Kidney (tissue), 14 donors: ENCODE measurements around the gene YBX1. TPM values are rescaled to one million over a fixed set of nuclear protein-coding genes. Genes with fewer than 3 reads are reported as not detected.
"Not testable (repeated sequence)": the region's sequence is repeated elsewhere in the genome, so short reads cannot be mapped to it uniquely, and the experiment has no call there.

Experiments
- DNase-seq, 5 donors: peaks; one replicate each; pipeline ENCODE4 v3.0.0-alpha.2; 2013 to 2020
- FAIRE-seq: peaks from 2 replicates; lab custom pipeline; 2012; peaks lifted over from hg19 to GRCh38; lab: Jason Lieb, UNC
- H3K27ac ChIP-seq, 2 donors: one replicate each; pipeline ENCODE4 v1.7.0; 2013; ENCODE audit warnings: low read depth in 2 of 2, low read length in 2 of 2, inconsistent platforms in 1 of 2
- H3K27me3 ChIP-seq: one replicate; pipeline ENCODE4 v1.7.1; 2013; ENCODE audit warnings: low read length, inconsistent platforms; ENCODE audit not compliant: control insufficient read depth, insufficient read depth
- H3K36me3 ChIP-seq, 3 donors: one replicate each; pipeline versions ENCODE4 v1.7.0 to v1.7.1; 2013; ENCODE audit warnings: low read length in 3 of 3, control low read depth in 1 of 3, inconsistent platforms in 1 of 3; ENCODE audit not compliant: insufficient read depth in 3 of 3, control insufficient read depth in 2 of 3
- H3K4me1 ChIP-seq, 3 donors: one replicate each; pipeline versions ENCODE4 v1.7.0 to v1.7.1; 2013; ENCODE audit warnings: low read length in 3 of 3, inconsistent platforms in 1 of 3, low read depth in 1 of 3; ENCODE audit not compliant: control insufficient read depth in 2 of 3, insufficient read depth in 2 of 3
- H3K4me3 ChIP-seq, 3 donors: one replicate each; pipeline versions ENCODE4 v1.7.0 to v1.8.1; 2013; ENCODE audit warnings: low read length in 3 of 3, control low read depth in 1 of 3, inconsistent platforms in 1 of 3
- H3K9ac ChIP-seq, 3 donors: one replicate each; pipeline versions ENCODE4 v1.7.0 to v1.7.1; 2013; ENCODE audit warnings: low read length in 3 of 3, control low read depth in 1 of 3, inconsistent platforms in 1 of 3
- H3K9me3 ChIP-seq, 3 donors: one replicate each; pipeline versions ENCODE4 v1.7.0 to v1.7.1; 2013; ENCODE audit warnings: low read length in 3 of 3, control low read depth in 1 of 3, inconsistent platforms in 1 of 3; ENCODE audit not compliant: control insufficient read depth in 2 of 3, insufficient read depth in 1 of 3
- CTCF ChIP-seq: IDR thresholded peaks from 3 replicates; pipeline ENCODE4 v1.5.1; 2012; ENCODE audit warnings: mild to moderate bottlenecking, moderate library complexity, borderline replicate concordance; ENCODE audit not compliant: insufficient read depth; ENCODE audit errors: extremely low read depth
- intact Hi-C: fragments of 100-400 bp; cut with DNase I; formaldehyde crosslinking; loops from one replicate; pipeline ENCODE4 v1.11.1; 2022
- polyA plus RNA-seq: library from polyadenylated mRNA; stranded (reverse); fragments of 350-450 nt; fragmentation: Illumina TruSeq; extraction: RNeasy Lipid Tissue Mini Kit (QIAGEN cat#74804); gene quantifications from one replicate; pipeline ENCODE4 v1.2.3, GENCODE V29; 2014; ENCODE audit warnings: low read depth, low replicate concordance; ENCODE audit not compliant: insufficient read depth
- total RNA-seq: library from RNA; stranded (reverse); fragmentation: NEBNext Ultra II Directional; extraction: Animal tissue kit (Norgen Biotek cat#: 25700); gene quantifications from one replicate; pipeline ENCODE4 v1.2.1, GENCODE V29; 2021
- donor health status: control.
- donor health status: control.
- donor health status: control.
- donor health status: control.
- donor health status: control.
- donor health status: DM: yes; HTN: yes; CAD: no.
- donor health status: Normal renal cell carcinoma (clear cell type).

YBX1 gene
- total and polyA plus RNA-seq, 2 donors from 2014 or later: 395 to 418 TPM

GRCh38 chr1:42700006-42700405 is 17.8 kb downstream of the YBX1 start:
- DNase-seq: no peak
- TF ChIP-seq CTCF: no peak
- Histone ChIP-seq H3K4me1 (no peaks in the 10 kb centered on the region), H3K27ac (no peak overlapping the region), H3K27me3 (no peaks in the 10 kb centered on the region), H3K9me3 (no peaks in the 10 kb centered on the region), H3K4me3 (no peak overlapping the region), H3K9ac (no peak overlapping the region), H3K36me3 (peaks cover 15 to 56% (median 38%) of the 10 kb centered on the region in 3 donors)
- no peak for FAIRE-seq
- intact Hi-C loops: no loop called here

GRCh38 chr1:42703888-42704464 is 21.8 kb downstream of the YBX1 start:
- no peak overlapping the region for H3K4me3 ChIP-seq
- H3K9ac ChIP-seq: no peak overlapping the region
- no peak overlapping the region for H3K27ac ChIP-seq
- intact Hi-C loops: no loop called here
- H3K4me1 ChIP-seq: no peaks in the 10 kb centered on the region
- DNase-seq (no peak), FAIRE-seq (no peak)
- no peaks in the 10 kb centered on the region for H3K9me3 ChIP-seq
- no peaks in the 10 kb centered on the region for H3K27me3 ChIP-seq
- H3K36me3 ChIP-seq: peaks cover 8 to 43% (median 23%) of the 10 kb centered on the region in 3 donors
- TF ChIP-seq CTCF: no peak

GRCh38 chr1:42712808-42713207 is 30.6 kb downstream of the YBX1 start:
- H3K27me3 ChIP-seq, H3K4me1 ChIP-seq, FAIRE-seq, H3K9ac ChIP-seq, H3K4me3 ChIP-seq, H3K36me3 ChIP-seq, DNase-seq, H3K27ac ChIP-seq, intact Hi-C loops, H3K9me3 ChIP-seq: not testable (repeated sequence)

- FAIRE-seq: no peak
- intact Hi-C loops: no loop called here
- H3K9me3 ChIP-seq: peaks cover 0 to 2% (median 0%) of the 10 kb centered on the region in 3 donors
- no peaks in the 10 kb centered on the region for H3K4me1 ChIP-seq
- H3K27me3 ChIP-seq: no peaks in the 10 kb centered on the region
- peaks cover 0 to 2% (median 2%) of the 10 kb centered on the region in 3 donors for H3K36me3 ChIP-seq
- H3K27ac ChIP-seq: no peak overlapping the region
- no peak for DNase-seq
- no peak for TF ChIP-seq CTCF
- no peak overlapping the region for H3K4me3 ChIP-seq
- no peak overlapping the region for H3K9ac ChIP-seq
Measured at GRCh38 chr1:42713293-42713692, 31.1 kb downstream of the YBX1 start.

- FAIRE-seq, H3K4me3 ChIP-seq, intact Hi-C loops, H3K27ac ChIP-seq, H3K4me1 ChIP-seq, H3K36me3 ChIP-seq, H3K27me3 ChIP-seq, H3K9ac ChIP-seq, H3K9me3 ChIP-seq, DNase-seq: not testable (repeated sequence)
Measured at GRCh38 chr1:42714441-42714840, 32.2 kb downstream of the YBX1 start.
